HG03066 (cell line): ENCODE measurements around the gene SP140L.

Experiments used
- ATAC-seq: cut with Tn5 transposase; IDR thresholded peaks from one replicate; pipeline ENCODE4 v1.9.1; 2021; ENCODE audit warnings: low read depth; ENCODE audit not compliant: unreplicated experiment

Gene SP140L

DNA sequence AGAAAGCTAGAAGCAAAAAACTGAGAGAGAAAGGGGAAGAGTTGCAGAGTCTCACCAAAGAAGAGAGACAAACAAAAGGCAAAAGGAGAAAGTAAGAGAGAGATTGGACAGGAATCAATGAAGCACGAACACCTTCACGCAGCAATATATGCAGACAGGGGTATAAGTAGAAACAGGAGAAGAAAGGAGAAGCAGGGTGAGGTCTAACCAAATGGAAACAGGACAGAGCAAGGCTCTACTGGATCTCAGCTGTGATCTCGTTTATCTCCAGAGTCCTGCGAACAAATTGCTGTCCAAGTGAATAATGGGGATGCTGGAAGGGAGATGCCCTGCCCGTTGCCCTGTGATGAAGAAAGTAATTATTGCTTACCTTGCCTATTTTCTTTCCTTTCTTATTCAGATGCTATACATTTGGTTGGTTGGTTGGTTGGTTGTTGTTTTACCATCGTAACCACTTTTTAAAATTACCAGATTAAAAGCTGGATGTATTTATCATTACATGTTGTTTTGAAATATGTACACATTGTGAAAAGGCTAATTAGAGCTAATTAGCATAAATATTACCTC is 123.0 kb downstream of the SP140L start:
- ATAC-seq = no peak

DNA sequence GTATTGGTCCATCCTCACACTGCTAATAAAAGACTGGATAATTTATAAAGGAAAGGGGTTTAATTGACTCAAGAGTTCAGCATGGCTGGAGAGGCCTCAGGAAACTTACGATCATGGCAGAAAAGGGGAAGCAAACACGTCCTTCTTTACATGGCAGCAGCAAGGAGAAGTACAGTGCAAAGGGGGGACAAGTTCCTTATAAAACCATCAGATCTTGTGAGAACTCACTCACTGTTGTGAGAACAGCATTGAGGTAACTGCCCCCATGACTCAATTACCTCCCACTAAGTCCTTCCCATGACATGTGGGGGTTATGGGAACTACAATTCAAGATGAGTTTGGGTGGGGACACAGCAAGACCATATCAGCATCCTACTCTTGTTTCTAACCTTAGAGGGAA is 126.0 kb downstream of the SP140L start:
- ATAC-seq = no peak
